SIG-M5 treated with dmso at 0.1 percent for 504 hours (cell line): ENCODE results near the gene MEF2D.

ENCODE experiments used
- DNase-seq: peaks from one replicate; lab custom pipeline; 2025; ENCODE audit not compliant: unreplicated experiment; lab: John Stamatoyannopoulos, UW

The MEF2D gene

DNA sequence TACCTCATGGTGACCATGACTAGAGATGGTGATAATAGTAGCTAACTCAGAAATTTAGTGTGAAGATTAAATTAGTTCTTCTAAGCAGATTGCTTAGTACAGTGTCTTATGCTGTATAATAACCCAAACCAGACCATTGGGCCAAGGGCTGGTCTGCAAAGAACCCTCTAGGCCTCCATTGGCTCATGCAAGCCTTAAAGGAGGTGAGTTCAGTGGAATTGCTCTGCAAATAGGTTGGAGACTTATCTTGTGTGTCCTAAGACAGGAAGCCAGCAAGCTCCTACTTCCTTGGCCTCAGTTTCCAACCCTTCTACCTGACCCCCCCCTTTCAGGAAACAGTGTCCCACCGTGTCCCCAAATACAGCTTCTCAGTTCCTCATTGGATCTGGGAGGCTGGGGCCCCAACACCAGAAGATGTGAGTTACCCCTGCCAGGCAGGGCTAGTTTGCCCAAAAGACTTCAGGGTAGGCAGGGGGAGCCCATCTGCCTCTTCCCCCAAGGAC, 1.9 kb upstream of the MEF2D start:
- peak; percentile 75 for DNase-seq

DNA sequence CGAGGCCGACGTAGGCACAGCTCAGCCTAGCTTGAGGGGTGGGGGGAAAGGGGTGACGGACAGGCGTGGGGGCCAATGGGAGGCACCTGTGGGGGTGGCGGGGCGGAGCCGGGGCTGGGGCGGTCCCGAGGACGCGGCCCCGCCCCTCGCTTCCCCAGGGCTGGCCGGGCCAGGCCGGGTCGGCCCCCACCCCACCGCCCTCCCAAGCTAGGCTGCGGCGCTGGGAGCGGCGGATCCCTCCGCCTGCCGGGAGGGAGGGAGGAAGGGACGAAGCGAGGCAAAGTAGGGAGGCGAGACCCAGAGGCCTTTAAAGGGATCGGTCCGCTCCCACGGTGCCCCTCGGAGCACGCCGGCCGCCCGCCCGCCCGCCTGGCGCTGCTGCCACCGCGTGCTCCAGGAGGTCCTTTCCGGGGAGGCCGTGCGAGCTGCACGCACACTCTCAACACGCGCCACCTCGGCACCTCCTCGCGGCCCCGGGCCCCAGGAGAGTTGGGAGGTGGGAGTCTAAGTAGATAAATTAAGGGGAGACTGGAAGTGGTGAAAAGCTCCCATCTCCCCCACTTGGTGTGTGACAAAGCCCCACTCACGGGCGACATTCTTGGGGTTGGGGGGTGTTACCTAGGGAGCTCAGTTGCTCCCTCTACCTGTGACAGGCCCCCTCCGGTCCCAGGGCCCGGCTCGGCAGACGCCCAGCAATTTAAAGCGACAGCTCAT, 375 bp upstream of the MEF2D start:
- DNase-seq: peak; percentile 99

DNA sequence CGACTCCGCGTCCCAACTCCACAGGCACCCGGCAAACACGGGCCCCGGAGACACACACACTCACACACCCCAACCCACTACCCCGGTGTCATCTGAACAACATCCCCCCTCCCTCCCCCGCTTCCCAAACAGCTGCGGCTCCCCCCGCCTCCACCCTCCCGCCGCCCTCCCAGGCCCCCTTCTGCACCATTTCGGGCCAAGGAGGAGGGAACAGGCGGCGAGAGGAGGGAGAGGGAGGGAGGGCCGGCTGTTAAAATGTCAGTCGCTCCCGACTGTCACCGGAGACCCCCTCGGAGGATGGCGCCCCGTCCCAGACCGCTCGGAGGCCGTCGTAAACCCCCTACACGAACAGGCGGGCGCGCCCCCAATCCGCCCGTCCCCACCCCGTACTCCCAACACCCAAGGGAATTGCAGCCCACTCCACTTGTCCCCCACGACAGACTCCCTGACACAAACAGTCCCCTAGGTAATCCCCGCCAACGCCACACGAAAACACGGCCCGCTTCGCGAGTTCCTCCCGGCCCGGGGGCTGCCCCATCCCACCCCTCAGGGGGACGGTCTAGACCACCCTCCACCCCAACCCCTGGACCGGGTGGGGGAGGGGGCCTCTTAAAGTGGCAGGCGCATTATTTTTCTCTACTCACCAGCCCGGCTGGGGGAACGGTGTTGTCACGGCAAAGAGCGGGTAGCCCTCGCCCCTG, 583 bp downstream of the MEF2D start:
- peak; percentile 75 for DNase-seq

DNA sequence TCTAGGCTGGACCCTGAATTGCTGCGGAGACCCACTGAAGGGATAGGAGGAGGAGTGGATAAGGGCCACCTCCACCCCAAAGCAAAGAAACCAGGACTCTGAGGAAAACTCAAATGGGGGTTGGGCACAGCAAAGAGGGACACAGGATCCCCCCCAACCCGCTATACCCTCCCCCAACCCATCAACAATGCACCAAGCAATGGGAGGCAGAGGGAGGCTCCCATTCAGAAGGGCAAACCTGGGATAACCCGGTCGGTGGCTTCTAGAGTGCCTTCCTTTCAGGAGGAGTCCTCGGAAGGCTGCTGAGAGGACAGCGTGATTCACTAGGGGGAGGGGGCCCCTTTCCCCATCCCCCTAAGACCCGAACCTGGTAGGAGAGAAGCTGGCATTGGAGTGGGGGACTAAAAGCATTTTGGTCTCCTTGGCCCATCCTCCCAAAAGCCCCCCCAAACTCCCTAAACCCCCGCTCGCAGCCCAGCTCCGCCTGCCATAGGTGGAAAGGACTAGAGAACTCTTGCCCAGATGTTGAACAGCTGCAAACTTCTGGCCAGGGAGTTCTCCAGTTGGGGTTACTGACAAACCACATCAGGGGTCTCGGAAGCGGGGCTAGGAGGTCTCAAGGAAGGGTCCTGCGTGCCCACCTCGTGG, 1.3 kb downstream of the MEF2D start:
- DNase-seq: no peak

GRCh38 chr1:156498432-156499193, 2.0 kb downstream of the MEF2D start:
- DNase-seq: peak; percentile 79

GRCh38 chr1:156497743-156498431, 2.7 kb downstream of the MEF2D start:
- peak; percentile 63 for DNase-seq

DNA sequence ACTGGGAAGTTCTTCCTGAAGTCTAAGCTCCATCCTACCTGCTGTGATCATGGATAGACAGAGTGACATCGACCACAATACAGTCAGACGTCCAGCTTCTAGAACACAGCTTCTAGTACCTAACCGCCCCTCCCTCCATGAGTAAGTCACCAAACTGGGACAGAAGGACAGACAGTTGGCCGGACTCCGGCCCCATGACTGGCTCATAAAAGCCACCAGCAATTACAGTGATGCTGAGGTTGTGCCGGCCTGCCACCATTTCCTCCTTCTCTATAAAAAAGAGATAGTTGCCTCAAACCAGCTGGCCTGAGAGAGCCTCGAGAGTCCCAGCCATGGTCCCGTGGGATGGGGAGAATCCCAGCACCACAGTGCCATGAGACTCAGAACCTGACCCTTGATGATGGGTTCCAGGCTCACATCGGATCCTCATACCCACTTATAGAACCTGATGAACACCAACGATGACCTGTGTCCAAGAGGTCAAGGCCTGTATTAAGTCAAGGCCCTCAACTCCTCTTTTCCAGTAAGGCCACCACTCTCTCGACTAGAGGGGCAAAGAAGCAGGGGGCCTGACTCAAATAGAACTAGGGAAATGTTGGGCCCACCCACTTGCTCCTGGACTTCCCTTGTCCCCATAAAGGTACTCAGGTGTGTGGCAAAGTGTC, 3.4 kb downstream of the MEF2D start:
- DNase-seq: no peak

DNA sequence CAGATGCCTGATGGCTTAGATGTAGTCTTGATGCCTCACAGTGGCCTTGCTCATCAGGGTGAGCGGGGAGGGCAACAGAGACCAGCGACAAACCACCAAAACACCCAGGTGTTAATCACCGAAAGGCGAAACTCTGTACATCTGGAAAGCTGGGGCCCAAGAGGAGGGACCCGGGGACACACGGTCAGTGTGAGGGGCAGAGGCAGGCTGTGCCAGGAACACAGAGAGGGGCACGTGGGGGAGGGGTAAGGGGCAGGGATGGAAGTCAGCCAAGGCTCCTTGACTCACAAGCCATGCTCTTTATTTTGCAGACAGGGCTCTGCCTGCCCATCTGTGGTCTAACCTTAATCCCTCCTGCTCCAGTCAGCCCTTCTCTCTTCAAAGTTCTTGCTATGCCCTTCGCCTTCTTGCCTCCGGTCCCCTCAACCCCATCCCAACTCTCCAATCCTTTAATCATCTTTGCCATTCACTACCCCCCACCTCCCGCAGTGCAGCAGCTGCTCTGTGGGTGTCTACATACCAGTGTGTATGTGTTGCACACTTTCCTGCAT, 4.3 kb downstream of the MEF2D start:
- DNase-seq: peak; percentile 62

GRCh38 chr1:156495401-156496140, 5.0 kb downstream of the MEF2D start:
- peak; percentile 68 for DNase-seq

DNA sequence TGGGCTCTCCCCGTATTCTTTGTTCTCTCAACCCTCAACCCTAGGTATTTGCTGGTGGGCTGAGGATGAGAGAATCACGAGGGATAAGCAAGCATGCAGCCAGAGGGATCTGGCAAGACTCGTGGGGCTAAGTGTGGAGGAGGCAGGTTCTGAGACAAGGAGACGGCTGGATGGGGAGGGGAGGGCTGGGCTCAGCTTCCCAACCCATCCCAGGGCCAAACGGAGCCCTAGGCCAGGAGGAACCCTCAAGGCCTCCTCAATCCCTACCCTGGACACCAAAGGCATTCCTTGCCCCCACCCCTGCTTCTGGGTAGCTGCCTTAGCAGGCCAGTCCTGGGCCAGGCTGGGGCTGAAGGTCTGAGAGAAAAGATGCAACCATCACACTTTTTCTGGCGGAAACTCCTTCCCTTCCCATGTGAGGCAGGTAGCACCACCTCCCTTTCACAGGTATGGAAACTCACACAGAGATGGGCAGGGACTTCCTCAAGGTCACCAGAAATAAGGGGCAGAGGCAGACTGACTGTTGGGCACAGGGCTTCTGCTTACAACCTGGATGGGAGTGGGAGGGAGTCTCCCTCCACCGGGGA, 6.2 kb downstream of the MEF2D start:
- no peak for DNase-seq

GRCh38 chr1:156493742-156494141, 6.8 kb downstream of the MEF2D start:
- DNase-seq: peak; percentile 47

DNA sequence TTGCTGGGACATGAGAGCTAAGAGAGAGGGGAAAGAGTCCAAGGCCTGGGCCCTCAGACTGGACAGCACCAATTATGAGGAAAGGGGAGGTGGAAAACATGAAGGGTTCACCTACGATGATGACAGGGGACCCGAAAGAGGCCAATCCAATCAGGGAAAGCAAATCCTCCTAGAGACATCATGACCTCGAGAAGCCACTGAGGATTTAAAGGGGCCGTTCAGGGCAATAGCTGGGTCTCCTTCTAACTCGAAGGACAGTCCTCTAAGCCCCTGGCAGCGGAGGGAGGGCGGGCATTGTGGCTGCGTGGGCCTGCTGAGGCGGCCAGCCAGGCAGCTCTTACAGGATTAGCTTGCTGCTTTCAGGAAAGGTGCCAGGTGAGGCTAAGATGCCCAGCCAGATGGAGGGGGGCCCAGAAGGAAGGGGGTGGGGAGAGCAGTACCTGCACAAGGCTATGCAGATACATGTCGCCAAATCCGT, 7.4 kb downstream of the MEF2D start:
- DNase-seq: peak; percentile 95

DNA sequence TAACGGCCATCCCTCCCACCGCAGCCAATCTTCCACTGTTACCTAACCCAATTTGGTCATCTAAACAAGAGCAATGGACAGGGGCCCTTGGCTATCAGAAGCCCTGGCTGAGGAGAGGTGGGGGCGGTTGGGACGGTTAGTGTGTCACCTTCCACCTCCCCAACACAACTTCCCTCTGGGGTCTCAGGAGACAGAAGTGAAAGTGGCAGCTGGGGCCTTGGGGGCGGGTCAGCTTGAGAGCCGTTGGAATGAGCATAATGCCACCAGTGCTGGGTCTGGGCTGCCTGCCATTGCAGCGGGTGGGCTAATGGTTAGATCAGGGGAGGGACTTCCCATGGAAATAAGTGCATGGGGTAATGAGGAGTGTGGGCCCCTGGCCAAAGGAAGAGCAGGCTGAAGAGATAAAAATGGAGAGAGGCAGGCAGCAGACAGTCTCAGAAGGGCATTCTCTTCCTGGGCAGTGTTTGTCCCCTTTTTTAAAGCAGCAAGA, 7.9 kb downstream of the MEF2D start:
- DNase-seq: peak; percentile 99

- no peak for DNase-seq
These were observed 8.5 kb downstream of the MEF2D start for GRCh38 chr1:156492013-156492590.

- peak; percentile 75 for DNase-seq
These were observed 9.2 kb downstream of the MEF2D start for GRCh38 chr1:156491151-156491949.

- DNase-seq: peak; percentile 55
These were observed 10.1 kb downstream of the MEF2D start for GRCh38 chr1:156490401-156491032.

GRCh38 chr1:156489935-156490293, 10.7 kb downstream of the MEF2D start:
- DNase-seq: no peak
